WTC11 (cell line): Measurements from ENCODE around the gene KIF5A. TPM values are rescaled to one million over a fixed set of nuclear protein-coding genes. Genes with fewer than 3 reads are reported as not detected.

Experiments used
- CTCF ChIP-seq: fragments of 200-600 bp; IDR thresholded peaks from 2 replicates; pipeline ENCODE4 v1.8.0; 2022; ENCODE audit warnings: antibody characterized with exemption
- ELF4 ChIP-seq: sonication (generic); formaldehyde crosslinking; IDR thresholded peaks from 2 replicates; pipeline ENCODE4 v1.8.1; 2022; ENCODE audit warnings: low read depth, mild to moderate bottlenecking, moderate library complexity, missing genetic modification reagents
- EMX1 ChIP-seq: fragments of 250-450 bp; sonication (Bioruptor Pico); IDR thresholded peaks from 2 replicates; pipeline ENCODE4 v1.8.0; 2021; ENCODE audit warnings: mild to moderate bottlenecking
- ESRRA ChIP-seq: sonication (generic); formaldehyde crosslinking; IDR thresholded peaks from 2 replicates; pipeline ENCODE4 v1.8.1; 2022; ENCODE audit warnings: mild to moderate bottlenecking, missing genetic modification reagents, borderline replicate concordance
- ETV6 ChIP-seq: sonication (generic); formaldehyde crosslinking; IDR thresholded peaks from 2 replicates; pipeline ENCODE4 v1.8.1; 2022; ENCODE audit warnings: mild to moderate bottlenecking, missing genetic modification reagents
- FOXP1 ChIP-seq: sonication (generic); formaldehyde crosslinking; IDR thresholded peaks from 2 replicates; pipeline ENCODE4 v1.8.0; 2022; ENCODE audit warnings: missing genetic modification reagents, mild to moderate bottlenecking, moderate library complexity, borderline replicate concordance
- GABPB1 ChIP-seq: sonication (generic); formaldehyde crosslinking; IDR thresholded peaks from 2 replicates; pipeline ENCODE4 v1.8.1; 2023; ENCODE audit warnings: mild to moderate bottlenecking, missing genetic modification reagents
- GTF2I ChIP-seq: fragments of 250-450 bp; sonication (Bioruptor Pico); conservative IDR thresholded peaks from 2 replicates; pipeline ENCODE4 v1.4.0; 2021; ENCODE audit warnings: mild to moderate bottlenecking
- JAZF1 ChIP-seq: fragments of 250-450 bp; sonication (Bioruptor Pico); IDR thresholded peaks from 2 replicates; pipeline ENCODE4 v1.9.0; 2021; ENCODE audit warnings: moderate library complexity, mild to moderate bottlenecking, inconsistent platforms
- JUN ChIP-seq: sonication (generic); formaldehyde crosslinking; IDR thresholded peaks from 2 replicates; pipeline ENCODE4 v1.8.0; 2023; ENCODE audit warnings: mild to moderate bottlenecking, missing genetic modification reagents
- NFE2L1 ChIP-seq: sonication (generic); formaldehyde crosslinking; IDR thresholded peaks from 2 replicates; pipeline ENCODE4 v1.8.1; 2023; ENCODE audit warnings: missing genetic modification reagents
- NFYB ChIP-seq: sonication (generic); formaldehyde crosslinking; conservative IDR thresholded peaks from 2 replicates; pipeline ENCODE4 v1.8.0; 2022; ENCODE audit warnings: low read depth, missing genetic modification reagents
- NR1H2 ChIP-seq: sonication (generic); formaldehyde crosslinking; IDR thresholded peaks from 2 replicates; pipeline ENCODE4 v1.9.0; 2021; ENCODE audit warnings: mild to moderate bottlenecking, moderate library complexity, missing genetic modification reagents
- PRRX2 ChIP-seq: fragments of 250-450 bp; sonication (Bioruptor Pico); IDR thresholded peaks from 2 replicates; pipeline ENCODE4 v1.8.0; 2021; ENCODE audit warnings: mild to moderate bottlenecking
- SMAD4 ChIP-seq: sonication (generic); formaldehyde crosslinking; IDR thresholded peaks from 2 replicates; pipeline ENCODE4 v1.8.0; 2022; ENCODE audit warnings: mild to moderate bottlenecking, missing genetic modification reagents
- STAT6 ChIP-seq: sonication (generic); formaldehyde crosslinking; conservative IDR thresholded peaks from 2 replicates; pipeline ENCODE4 v1.8.1; 2023; ENCODE audit warnings: mild to moderate bottlenecking, low read depth, missing genetic modification reagents, moderate library complexity
- TCF7 ChIP-seq: sonication (generic); formaldehyde crosslinking; IDR thresholded peaks from 2 replicates; pipeline ENCODE4 v1.8.0; 2022; ENCODE audit warnings: mild to moderate bottlenecking, low read depth, missing genetic modification reagents, moderate library complexity
- USF2 ChIP-seq: sonication (generic); formaldehyde crosslinking; IDR thresholded peaks from 2 replicates; pipeline ENCODE4 v1.8.1; 2023; ENCODE audit warnings: mild to moderate bottlenecking, missing genetic modification reagents, moderate library complexity
- ZBTB21 ChIP-seq: sonication (generic); formaldehyde crosslinking; IDR thresholded peaks from 2 replicates; pipeline ENCODE4 v1.8.1; 2023; ENCODE audit warnings: mild to moderate bottlenecking, missing genetic modification reagents, borderline replicate concordance
- ZNF263 ChIP-seq: sonication (generic); formaldehyde crosslinking; IDR thresholded peaks from 2 replicates; pipeline ENCODE4 v1.8.1; 2022; ENCODE audit warnings: low read depth, mild to moderate bottlenecking, moderate library complexity, missing genetic modification reagents
- ZNF317 ChIP-seq: sonication (generic); formaldehyde crosslinking; IDR thresholded peaks from 2 replicates; pipeline ENCODE4 v1.8.1; 2023; ENCODE audit warnings: low read depth, mild to moderate bottlenecking, moderate library complexity, missing genetic modification reagents, borderline replicate concordance
- ZNF416 ChIP-seq: fragments of 250-450 bp; sonication (Bioruptor Pico); IDR thresholded peaks from 2 replicates; pipeline ENCODE4 v1.9.0; 2021; ENCODE audit warnings: mild to moderate bottlenecking, inconsistent platforms
- ZNF671 ChIP-seq: fragments of 250-450 bp; sonication (Bioruptor Pico); IDR thresholded peaks from 2 replicates; pipeline ENCODE4 v1.8.0; 2021; ENCODE audit warnings: mild to moderate bottlenecking
- total RNA-seq: library from RNA; stranded (reverse); gene quantifications from 3 replicates; pipeline ENCODE4 v1.2.3, GENCODE V29; 2021
- TF ChIP-seq, protein P1 (sequence below): sonication (generic); formaldehyde crosslinking; IDR thresholded peaks from 2 replicates; pipeline ENCODE4 v1.8.1; 2023; ENCODE audit warnings: mild to moderate bottlenecking, missing genetic modification reagents
- TF ChIP-seq, protein P2 (sequence below): fragments of 250-450 bp; sonication (Bioruptor Pico); IDR thresholded peaks from 2 replicates; pipeline ENCODE4 v2.1.2; 2022; ENCODE audit warnings: mild to moderate bottlenecking, moderate library complexity
- TF ChIP-seq, protein P3 (sequence below): sonication (generic); formaldehyde crosslinking; IDR thresholded peaks from 2 replicates; pipeline ENCODE4 v1.8.0; 2022; ENCODE audit warnings: mild to moderate bottlenecking, missing genetic modification reagents
- TF ChIP-seq, protein P4 (sequence below): sonication (generic); formaldehyde crosslinking; IDR thresholded peaks from 2 replicates; pipeline ENCODE4 v1.8.0; 2022; ENCODE audit warnings: mild to moderate bottlenecking, missing genetic modification reagents

KIF5A gene
- total RNA-seq, 1 experiment from 2014 or later: 16.1 TPM

DNA sequence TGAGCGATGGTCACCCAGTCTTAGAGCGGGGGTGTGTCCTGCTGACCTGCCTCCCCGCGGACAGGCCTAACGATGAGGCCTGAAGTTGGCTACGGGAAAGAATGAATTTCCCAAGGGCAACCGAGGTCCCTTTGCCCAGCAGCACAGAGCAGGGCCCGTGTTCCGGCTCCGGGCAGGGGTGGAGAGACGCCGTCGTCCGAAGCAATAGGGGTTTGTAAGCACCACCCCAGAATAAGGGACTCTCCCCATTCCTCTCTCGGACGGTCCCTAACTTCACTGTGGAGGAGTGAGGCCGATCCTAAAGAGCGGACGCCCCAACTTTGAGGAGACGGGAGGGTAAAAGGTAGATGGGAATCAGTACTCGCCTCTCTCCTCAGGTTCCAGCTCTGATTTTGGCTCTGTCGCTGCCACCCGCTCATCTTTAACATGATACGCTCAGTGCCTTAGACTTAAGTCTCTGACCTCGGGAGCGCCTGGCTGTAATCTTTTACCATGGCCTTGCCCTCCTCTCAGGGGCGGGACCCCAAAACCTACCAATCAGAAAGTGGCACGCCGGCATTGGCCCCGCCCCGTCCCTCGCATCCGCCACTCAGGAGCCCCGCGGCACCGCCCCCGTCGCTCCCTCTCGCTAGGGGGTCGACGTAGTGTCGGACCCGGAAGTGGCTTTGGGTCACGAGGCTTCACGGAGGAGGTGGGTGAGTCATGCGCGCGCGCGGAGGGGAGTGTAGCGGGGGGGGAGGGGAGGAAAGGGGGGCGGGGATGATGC, 29.6 kb upstream of the KIF5A start, which contains the start of gene DDIT3 (continued):
- TF ChIP-seq FOXP1 (CRISPR knock-in tag): peak; percentile 84; the same call in 1 of the 2 replicates
- TF ChIP-seq GTF2I (CRISPR knock-in tag): no peak
- 0 out of 2 replicates have a peak, but pooled peaks have one; percentile 7 for TF ChIP-seq PRRX2 (CRISPR knock-in tag)
- TF ChIP-seq ZNF671 (CRISPR knock-in tag): no peak; the same call in 1 of the 2 replicates
- TF ChIP-seq JUN (CRISPR knock-in tag): no peak
- TF ChIP-seq SMAD4 (CRISPR knock-in tag): no peak
- no peak; the same call in 1 of the 2 replicates for TF ChIP-seq ETV6 (CRISPR knock-in tag)
- peak; percentile 43; the same call in 1 of the 2 replicates for TF ChIP-seq NFE2L1 (CRISPR knock-in tag)
- peak; percentile 70 for TF ChIP-seq NFYB
- peak; percentile 30; the same call in 1 of the 2 replicates for TF ChIP-seq ZNF416 (CRISPR knock-in tag)
- TF ChIP-seq ZNF317 (CRISPR knock-in tag): no peak
- TF ChIP-seq USF2: peak; percentile 87
- no peak for TF ChIP-seq JAZF1 (CRISPR knock-in tag)
- TF ChIP-seq ZBTB21 (CRISPR knock-in tag): no peak
- no peak for TF ChIP-seq NR1H2 (CRISPR knock-in tag)
- TF ChIP-seq STAT6 (CRISPR knock-in tag): no peak
- TF ChIP-seq, protein P1, sequence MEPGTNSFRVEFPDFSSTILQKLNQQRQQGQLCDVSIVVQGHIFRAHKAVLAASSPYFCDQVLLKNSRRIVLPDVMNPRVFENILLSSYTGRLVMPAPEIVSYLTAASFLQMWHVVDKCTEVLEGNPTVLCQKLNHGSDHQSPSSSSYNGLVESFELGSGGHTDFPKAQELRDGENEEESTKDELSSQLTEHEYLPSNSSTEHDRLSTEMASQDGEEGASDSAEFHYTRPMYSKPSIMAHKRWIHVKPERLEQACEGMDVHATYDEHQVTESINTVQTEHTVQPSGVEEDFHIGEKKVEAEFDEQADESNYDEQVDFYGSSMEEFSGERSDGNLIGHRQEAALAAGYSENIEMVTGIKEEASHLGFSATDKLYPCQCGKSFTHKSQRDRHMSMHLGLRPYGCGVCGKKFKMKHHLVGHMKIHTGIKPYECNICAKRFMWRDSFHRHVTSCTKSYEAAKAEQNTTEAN (CRISPR knock-in tag): 0 out of 2 replicates have a peak, but pooled peaks have one; percentile 38
- TF ChIP-seq, protein P2, sequence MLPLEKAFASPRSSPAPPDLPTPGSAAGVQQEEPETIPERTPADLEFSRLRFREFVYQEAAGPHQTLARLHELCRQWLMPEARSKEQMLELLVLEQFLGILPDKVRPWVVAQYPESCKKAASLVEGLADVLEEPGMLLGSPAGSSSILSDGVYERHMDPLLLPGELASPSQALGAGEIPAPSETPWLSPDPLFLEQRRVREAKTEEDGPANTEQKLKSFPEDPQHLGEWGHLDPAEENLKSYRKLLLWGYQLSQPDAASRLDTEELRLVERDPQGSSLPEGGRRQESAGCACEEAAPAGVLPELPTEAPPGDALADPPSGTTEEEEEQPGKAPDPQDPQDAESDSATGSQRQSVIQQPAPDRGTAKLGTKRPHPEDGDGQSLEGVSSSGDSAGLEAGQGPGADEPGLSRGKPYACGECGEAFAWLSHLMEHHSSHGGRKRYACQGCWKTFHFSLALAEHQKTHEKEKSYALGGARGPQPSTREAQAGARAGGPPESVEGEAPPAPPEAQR (CRISPR knock-in tag): peak; percentile 16; the same call in 1 of the 2 replicates
- TF ChIP-seq GABPB1 (CRISPR knock-in tag): peak; percentile 87
- TF ChIP-seq TCF7 (CRISPR knock-in tag): peak; percentile 61; the same call in 1 of the 2 replicates
- TF ChIP-seq ELF4 (CRISPR knock-in tag): no peak
- 0 out of 2 replicates have a peak, but pooled peaks have one; percentile 23 for TF ChIP-seq ESRRA (CRISPR knock-in tag)
- TF ChIP-seq, protein P3, sequence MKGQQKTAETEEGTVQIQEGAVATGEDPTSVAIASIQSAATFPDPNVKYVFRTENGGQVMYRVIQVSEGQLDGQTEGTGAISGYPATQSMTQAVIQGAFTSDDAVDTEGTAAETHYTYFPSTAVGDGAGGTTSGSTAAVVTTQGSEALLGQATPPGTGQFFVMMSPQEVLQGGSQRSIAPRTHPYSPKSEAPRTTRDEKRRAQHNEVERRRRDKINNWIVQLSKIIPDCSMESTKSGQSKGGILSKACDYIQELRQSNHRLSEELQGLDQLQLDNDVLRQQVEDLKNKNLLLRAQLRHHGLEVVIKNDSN (CRISPR knock-in tag): peak; percentile 78
- TF ChIP-seq, protein P4, sequence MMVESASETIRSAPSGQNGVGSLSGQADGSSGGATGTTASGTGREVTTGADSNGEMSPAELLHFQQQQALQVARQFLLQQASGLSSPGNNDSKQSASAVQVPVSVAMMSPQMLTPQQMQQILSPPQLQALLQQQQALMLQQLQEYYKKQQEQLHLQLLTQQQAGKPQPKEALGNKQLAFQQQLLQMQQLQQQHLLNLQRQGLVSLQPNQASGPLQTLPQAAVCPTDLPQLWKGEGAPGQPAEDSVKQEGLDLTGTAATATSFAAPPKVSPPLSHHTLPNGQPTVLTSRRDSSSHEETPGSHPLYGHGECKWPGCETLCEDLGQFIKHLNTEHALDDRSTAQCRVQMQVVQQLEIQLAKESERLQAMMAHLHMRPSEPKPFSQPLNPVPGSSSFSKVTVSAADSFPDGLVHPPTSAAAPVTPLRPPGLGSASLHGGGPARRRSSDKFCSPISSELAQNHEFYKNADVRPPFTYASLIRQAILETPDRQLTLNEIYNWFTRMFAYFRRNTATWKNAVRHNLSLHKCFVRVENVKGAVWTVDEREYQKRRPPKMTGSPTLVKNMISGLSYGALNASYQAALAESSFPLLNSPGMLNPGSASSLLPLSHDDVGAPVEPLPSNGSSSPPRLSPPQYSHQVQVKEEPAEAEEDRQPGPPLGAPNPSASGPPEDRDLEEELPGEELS (CRISPR knock-in tag): no peak; the same call in 1 of the 2 replicates
- TF ChIP-seq EMX1 (CRISPR knock-in tag): 0 out of 2 replicates have a peak, but pooled peaks have one; percentile 6
- no peak for TF ChIP-seq ZNF263 (CRISPR knock-in tag)
- no peak for TF ChIP-seq CTCF
